ENCODE measurements around the gene CACNA1A.

The CACNA1A gene

GRCh38 chr19:13163609-13164342 is 342.5 kb downstream of the CACNA1A start:
- peak; percentile 94 for DNase-seq (ENCODE audit: low read depth)

DNA sequence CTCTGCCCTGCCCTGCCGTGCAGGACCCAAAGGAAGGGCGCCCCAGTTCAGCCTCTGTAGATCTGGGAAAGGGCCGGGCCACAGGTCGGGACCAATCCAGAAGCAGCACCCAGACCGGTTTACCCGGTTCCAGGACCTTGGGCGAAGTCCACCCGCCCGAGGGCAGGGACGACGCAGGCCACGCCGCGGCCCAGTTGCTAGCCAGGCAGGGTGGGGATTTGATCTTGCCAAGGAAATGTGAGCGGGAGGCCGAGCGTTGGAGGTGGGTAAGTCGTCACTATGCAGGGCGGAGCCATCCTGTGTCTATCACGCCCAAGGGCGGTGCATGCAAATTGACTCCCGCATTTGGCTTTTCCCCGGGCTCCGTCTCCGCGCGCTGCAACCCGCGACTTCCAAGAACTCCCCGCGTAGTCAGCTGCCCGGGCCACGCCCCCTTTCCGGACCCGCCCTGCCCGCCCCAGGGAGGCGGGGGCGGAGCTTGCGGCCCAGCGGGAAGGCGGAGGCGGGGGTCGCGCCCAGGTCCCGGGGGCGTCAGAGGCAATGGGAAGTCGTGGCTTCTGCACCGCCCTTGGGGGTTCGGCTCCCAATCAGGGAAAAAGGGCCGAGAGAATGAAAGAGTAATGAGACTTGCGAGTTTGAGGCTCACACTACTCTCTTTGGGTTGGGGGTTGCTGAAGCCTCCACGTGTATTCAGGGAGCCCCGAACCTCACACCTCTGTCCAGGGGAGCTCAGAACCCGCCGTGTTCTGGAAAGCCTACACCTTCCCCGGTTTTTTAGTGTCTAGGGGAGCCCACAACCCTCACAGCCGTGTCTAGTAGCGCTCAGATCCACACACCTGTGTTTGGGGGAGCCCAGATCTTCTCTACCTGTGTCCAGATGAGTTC is 343.3 kb downstream of the CACNA1A start:
- peak; percentile 99 for DNase-seq (ENCODE audit: low read depth)

DNA sequence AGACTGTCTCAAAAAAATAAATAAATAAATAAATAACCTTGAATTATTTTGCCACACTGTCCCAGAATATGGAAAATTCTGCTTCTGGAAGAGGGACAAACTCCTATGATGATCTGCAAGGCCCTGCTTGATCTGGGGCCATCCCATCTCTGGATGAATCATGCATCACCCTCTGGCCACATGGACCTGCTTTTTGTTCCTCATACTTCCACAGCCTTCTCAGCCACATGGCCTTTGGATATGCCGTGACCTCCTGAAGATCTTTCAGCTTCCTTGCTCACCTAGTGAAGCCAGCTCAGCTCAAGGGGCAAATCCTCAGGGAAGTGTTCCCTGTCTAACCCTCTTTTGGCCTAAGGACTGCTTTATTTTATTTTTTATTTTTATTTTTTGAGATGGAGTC is 345.7 kb downstream of the CACNA1A start:
- DNase-seq (ENCODE audit: low read depth): no peak

GRCh38 chr19:13159713-13160112 is 346.6 kb downstream of the CACNA1A start:
- no peak for DNase-seq (ENCODE audit: low read depth)
